HG02610 (cell line): Measurements from ENCODE around the gene IL1RAPL1.
"Not testable (repeated sequence)": the region's sequence is repeated elsewhere in the genome, so short reads cannot be mapped to it uniquely, and the experiment has no call there.

Source experiments
- ATAC-seq: cut with Tn5 transposase; IDR thresholded peaks from one replicate; pipeline ENCODE4 v1.9.1; 2021; ENCODE audit warnings: mild to moderate bottlenecking, moderate library complexity; ENCODE audit not compliant: unreplicated experiment

Gene IL1RAPL1

DNA sequence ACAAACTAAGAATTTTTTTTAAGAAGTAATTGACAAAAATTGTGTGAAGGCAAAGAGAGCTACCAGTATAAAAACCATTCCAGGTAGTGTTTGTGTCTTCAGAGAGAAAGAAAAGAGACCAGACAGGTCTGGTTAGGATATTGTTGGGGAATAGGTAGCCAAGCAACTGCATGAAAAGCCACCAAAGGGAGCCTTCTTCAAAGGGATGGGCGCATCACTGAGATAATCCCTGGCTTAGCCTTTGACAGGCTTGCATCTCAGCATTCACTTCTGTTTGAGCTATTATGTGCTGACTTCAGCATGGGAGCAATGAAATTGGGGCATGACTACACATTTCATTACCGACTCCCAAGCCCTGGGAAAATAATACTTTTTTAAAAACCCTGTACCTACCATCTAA, 496.6 kb downstream of the IL1RAPL1 start:
- ATAC-seq: no peak

DNA sequence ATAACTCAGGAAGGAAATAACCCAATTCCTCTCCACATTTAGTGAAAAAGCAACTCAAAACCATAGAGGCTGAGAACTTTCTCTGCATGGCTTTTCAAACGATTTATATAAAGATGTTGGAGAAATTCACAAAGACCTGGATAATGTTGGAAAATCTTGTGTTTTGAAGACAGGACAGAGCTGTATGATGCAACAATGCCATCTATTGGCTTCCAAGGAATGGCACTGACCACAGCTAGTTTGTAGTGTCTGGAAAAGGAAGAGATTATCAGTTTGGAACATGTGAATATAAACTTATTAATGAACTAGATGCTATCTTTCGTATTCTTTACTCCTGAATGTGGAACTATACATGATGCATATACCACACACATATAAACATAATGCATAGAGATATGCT, 503.6 kb downstream of the IL1RAPL1 start:
- no peak for ATAC-seq

- no peak for ATAC-seq
Observed at GRCh38 chrX:29107231-29107630, 520.0 kb downstream of the IL1RAPL1 start.

DNA sequence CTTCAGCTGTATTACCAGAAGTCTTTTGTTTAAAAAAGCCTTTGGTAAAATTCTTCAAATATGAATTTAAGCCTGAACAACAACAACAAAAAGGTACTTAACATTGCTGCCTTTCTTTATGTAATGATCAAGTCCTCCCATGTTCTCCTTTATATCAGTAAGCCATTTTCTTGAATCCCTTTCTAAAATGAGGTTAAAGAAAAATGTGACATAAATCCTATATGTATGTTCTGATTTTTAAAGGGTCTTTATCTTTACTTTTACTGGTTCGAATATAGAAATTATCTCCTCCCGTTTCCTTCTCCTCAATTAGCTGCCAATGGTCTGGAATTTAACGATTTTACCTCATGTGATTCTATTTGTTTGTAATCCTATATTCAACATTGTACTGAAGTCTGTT, 522.8 kb downstream of the IL1RAPL1 start:
- no peak for ATAC-seq

DNA sequence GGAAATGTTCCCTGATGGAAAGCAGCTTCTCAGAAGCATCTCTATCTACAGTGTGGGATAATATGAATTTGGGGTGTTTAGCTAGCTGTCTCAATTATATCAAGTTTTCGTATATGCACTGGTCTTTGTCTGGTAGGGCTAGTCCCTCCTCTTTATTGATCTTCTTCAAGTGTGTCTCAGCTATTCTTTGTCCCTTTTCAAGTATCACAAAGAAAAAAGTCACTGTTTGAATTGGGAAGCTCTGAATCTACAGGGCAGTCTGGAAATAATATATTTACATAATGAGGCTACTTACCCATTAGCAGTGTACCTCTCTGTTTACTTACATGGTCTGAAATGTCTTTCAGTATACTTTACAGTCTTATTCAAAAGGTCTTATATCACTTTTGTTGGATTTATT, 526.0 kb downstream of the IL1RAPL1 start:
- ATAC-seq: no peak

- not testable (repeated sequence) for ATAC-seq
Observed at GRCh38 chrX:29122817-29123216, 535.6 kb downstream of the IL1RAPL1 start.

- ATAC-seq: no peak
Observed at GRCh38 chrX:29130905-29131304, 543.7 kb downstream of the IL1RAPL1 start.

DNA sequence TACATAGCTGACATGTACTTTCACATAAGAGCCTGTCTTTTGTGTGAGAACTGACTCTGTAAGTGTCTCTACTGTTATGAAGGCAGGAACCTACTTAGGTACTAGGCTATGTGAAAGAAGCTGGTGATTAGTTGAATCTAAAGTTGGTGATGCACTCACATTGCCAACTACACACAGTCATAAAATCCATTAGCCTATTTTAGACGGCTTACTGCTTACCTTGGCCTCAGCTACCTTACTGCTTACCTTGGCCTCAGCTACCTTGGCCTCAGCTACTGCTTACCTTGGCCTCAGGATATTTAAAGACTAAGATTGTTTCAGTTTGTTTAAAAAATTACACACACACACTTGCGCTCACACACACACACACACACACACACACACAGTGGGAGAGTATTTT, 549.7 kb downstream of the IL1RAPL1 start:
- ATAC-seq: no peak

- ATAC-seq: no peak
Observed at GRCh38 chrX:29138003-29138402, 550.8 kb downstream of the IL1RAPL1 start.

DNA sequence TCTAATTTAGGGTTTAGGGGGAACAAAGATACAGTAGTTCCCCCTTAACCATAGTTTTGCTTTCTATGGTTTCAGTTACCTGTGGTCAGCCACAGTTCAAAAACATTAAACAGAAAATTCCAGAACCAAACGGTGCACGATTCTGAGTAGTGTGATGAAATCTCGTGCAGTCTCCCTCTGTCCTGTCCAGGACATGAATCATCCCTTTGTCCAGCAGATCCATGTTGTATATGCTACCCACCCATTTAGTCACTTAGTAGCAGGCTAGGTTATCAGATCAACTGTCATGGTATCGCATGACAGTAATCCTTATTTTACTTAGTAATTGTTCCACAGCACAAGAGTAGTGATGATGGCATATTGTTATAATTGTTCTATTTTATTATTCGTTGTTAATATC, 556.1 kb downstream of the IL1RAPL1 start:
- no peak for ATAC-seq

GRCh38 chrX:29143756-29144155, 556.5 kb downstream of the IL1RAPL1 start:
- no peak for ATAC-seq

DNA sequence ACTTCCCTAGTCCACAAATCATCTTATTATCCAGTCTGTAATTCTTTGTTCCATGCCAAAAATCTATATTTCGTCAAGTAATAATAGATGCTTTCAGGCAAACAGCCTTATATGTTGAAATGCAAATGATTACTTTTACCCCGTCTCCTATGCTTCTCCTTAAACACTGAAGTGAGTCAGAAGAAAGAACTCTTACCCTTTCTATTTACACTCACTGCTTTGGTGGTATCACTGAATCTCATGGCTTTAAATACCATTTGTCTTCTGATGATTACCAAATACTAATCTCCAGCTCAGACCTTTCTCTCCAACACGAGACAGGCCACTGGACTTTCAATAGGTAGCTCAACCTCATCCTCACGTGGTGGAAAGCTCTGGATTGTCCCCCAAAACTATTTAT, 558.1 kb downstream of the IL1RAPL1 start:
- no peak for ATAC-seq

GRCh38 chrX:29148511-29148910, 561.3 kb downstream of the IL1RAPL1 start:
- ATAC-seq: no peak

- no peak for ATAC-seq
Observed at GRCh38 chrX:29155286-29155685, 568.0 kb downstream of the IL1RAPL1 start.

GRCh38 chrX:29172880-29173279, 585.6 kb downstream of the IL1RAPL1 start:
- no peak for ATAC-seq

- ATAC-seq: no peak
Observed at GRCh38 chrX:29187264-29187663, 600.0 kb downstream of the IL1RAPL1 start.

GRCh38 chrX:29196501-29196900, 609.3 kb downstream of the IL1RAPL1 start:
- no peak for ATAC-seq

DNA sequence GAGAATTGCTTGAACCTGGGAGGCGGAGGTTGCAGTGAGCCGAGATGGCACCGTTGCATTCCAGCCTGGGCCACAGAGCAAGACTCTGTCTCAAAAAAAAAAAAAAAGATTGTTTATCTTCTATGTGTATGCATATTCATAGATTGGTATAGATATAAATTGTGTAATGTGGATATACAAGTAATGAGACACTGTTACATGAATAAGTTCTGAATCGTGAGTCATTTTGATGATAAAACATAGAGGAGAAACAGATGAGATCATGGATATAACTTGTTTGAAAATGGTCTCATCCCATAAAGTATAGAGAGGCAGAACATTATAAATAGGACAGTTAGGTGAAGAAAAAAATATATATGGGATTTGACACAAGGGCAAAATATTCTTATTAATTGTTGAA, 628.0 kb downstream of the IL1RAPL1 start:
- ATAC-seq: no peak

DNA sequence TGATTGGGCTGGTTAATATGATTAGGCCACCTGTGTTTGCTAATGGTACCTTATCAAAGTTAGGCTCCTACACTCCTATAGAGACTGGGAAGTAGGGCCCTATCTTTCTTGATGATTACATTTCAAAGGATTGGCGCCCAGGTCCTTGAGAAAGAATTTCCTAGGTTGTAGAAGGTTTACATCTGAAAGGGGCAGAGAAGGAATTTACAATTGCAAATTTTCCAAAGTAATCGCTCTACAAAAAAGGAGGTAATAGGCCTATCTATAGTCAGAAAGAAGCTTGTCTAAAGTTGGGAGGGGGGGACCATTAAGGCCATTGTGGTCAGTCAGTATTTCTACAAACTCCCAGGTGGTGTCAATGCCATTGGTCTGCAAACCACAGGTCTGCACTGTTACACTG, 638.4 kb downstream of the IL1RAPL1 start:
- no peak for ATAC-seq

DNA sequence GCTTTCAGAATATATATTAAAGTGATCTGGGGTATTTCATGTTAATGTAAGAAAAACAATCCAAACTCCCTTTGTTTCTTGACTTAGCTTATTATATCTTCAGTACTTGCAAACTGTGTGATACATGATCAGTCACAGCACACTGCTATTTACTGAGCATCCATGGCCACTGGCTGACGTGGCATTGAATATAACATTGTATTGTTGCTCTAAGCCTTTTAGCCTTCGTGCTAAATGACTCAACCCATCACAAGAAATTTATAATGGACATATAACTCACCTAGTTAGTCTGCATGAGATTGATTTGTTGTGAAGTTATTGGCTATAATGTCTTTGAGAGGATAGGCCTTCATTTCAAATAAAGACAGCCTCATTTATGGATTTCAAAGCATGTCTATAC, 642.6 kb downstream of the IL1RAPL1 start:
- ATAC-seq: no peak

GRCh38 chrX:29231800-29232199, 644.6 kb downstream of the IL1RAPL1 start:
- no peak for ATAC-seq

DNA sequence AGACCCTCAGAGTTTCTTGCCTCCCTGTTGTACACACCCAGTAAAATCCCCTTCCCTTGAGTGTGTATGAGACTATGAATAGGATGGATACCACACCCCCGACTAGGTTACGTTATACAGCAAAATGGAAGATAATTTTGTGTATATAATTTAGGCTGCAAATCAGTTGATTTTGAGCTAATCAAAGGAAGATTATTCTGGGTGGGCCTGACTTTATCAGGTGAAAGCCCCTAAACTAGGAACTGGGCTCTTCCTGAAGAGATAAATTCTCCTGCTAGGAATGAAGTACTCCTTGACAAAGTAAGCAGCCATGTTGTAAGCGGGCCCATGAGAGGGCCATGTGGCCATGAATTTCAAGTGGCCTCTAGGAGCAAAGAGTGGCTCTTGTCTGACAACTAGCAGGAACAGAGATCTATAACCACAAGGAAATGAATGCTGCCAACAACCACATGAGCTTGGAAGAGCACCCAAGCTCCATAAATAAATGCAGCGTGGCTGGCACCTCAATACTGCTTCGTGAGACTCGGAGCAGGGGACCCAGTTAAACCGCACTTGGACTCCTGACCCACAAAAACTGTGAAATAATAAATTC, 646.4 kb downstream of the IL1RAPL1 start:
- no peak for ATAC-seq

DNA sequence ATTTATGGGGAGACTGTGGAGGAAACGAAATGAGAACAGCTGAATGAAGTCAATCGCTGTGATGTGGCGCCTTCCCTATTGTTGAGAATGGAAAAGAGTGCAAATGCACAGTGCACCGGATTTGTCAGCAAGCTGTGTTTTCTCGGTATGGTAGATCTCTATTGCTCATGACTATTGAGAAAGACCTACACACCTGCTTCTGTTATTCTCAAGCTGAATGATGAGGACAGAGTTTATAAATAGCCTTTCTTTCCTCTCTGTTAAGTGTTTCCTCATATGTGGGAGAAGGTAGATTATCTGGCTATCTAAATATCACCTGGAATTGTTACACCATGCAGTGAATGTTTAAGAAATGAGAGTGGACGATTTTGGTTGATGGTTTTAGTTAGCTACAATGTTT, 650.7 kb downstream of the IL1RAPL1 start:
- ATAC-seq: no peak

DNA sequence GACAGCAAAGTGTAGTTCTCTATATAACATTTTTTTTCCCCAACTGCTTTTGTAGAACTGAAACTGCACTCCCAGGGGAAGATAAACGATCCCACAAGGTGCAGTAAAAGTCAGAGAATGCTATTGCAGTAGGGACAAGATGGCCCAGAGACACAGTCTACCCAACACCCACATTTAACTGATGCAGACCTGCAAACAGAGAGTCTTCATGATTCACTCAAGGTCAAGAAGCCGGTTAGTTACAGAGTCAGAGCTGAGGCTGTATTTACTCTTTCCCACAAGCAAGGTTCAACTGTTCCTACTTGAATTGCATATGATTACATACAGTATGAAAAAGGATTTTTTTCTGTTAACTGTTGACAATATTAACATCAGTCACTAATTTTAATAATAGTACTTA, 654.6 kb downstream of the IL1RAPL1 start:
- ATAC-seq: no peak
